ENCODE data around the gene SLC66A2. TPM values are rescaled to one million over a fixed set of nuclear protein-coding genes. Genes with fewer than 3 reads are reported as not detected.

SLC66A2 gene
- total RNA-seq: 32.1 and 33.3 TPM in 2 replicates

GRCh38 chr18:79951545-79952455 is at the start of gene SLC66A2:
SLC66A2 (minus strand) TSS chr18:79951653; CDS start chr18:79950926, 727 bp downstream.

GRCh38 chr18:79988451-79989194 is 37.2 kb upstream of the SLC66A2 start, which contains the start of gene TXNL4A:
TXNL4A (minus strand) TSS chr18:79988563; CDS start chr18:79988392, 171 bp downstream.

GRCh38 chr18:79964330-79965118 is 13.1 kb upstream of the SLC66A2 start, which contains the start of gene HSBP1L1:
HSBP1L1 (plus strand) TSS chr18:79964643; CDS start chr18:79964736, 93 bp downstream.

Other genes starting within 250 kb of the SLC66A2 start
- 0.44 and 0.49 TPM in 2 replicates for gene KCNG2, start 153.7 kb downstream of the SLC66A2 start, total RNA-seq
- gene HSBP1L1, start 13.0 kb upstream of the SLC66A2 start, total RNA-seq: 4.4 and 13.1 TPM in 2 replicates
- 17.1 and 24.6 TPM in 2 replicates for gene TXNL4A, start 36.9 kb upstream of the SLC66A2 start, total RNA-seq
- 18.0 and 21.7 TPM in 2 replicates for gene RBFA, start 82.8 kb upstream of the SLC66A2 start, total RNA-seq
- gene ADNP2, start 157.6 kb upstream of the SLC66A2 start, total RNA-seq: 8.0 and 10.1 TPM in 2 replicates

Data from cardiac ventricle fibroblast (primary cell).